Cardiac muscle cell (in vitro differentiated cells and primary cell): ENCODE measurements around the gene GHRH. TPM values are rescaled to one million over a fixed set of nuclear protein-coding genes. Genes with fewer than 3 reads are reported as not detected.

Experiments used
- DNase-seq, 2 donors: peaks; one replicate each; pipeline versions ENCODE4 v3.0.0 to v3.0.0-alpha.2; 2010 to 2017; ENCODE audit warnings: low read depth in 1 of 2, low spot score in 1 of 2
- H3K27ac ChIP-seq: fragments of 200-600 bp; sonication (generic); 2 replicates; pipeline ENCODE4 v1.5.1; 2016
- H3K27me3 ChIP-seq: fragments of 200-600 bp; sonication (generic); 2 replicates; pipeline ENCODE4 v1.6.0; 2016; ENCODE audit warnings: control low read depth
- H3K36me3 ChIP-seq: fragments of 200-600 bp; sonication (generic); 2 replicates; pipeline ENCODE4 v1.5.1; 2016; ENCODE audit warnings: control low read depth
- H3K4me1 ChIP-seq: fragments of 200-600 bp; sonication (generic); 2 replicates; pipeline ENCODE4 v1.8.1; 2017; ENCODE audit warnings: low read depth, mild to moderate bottlenecking, mixed run types
- H3K4me3 ChIP-seq: fragments of 200-600 bp; sonication (generic); 2 replicates; pipeline ENCODE4 v1.5.1; 2016; ENCODE audit warnings: mild to moderate bottlenecking
- H3K9me3 ChIP-seq: fragments of 200-600 bp; sonication (generic); 2 replicates; pipeline ENCODE4 v1.5.1; 2017; ENCODE audit warnings: low read depth, mild to moderate bottlenecking, control low read depth
- CTCF ChIP-seq: IDR thresholded peaks from 2 replicates; pipeline ENCODE4 v1.5.1; 2012; ENCODE audit warnings: low read depth, mild to moderate bottlenecking, low read length
- polyA plus RNA-seq: library from polyadenylated mRNA; unstranded; fragments of >200 nt; fragmentation: Nextera tagmentation; extraction: Ambion mirVana; gene quantifications from 2 replicates; pipeline ENCODE4 v1.2.1, GENCODE V29; 2016
- total RNA-seq: library from RNA; depleted of rRNA; stranded (reverse); fragments of >200 nt; gene quantifications from 2 replicates; pipeline ENCODE4 v1.2.3, GENCODE V29; 2016

GHRH gene
- total and polyA plus RNA-seq, 2 experiments from 2014 or later, result 0.34 to 1.1 TPM

GRCh38 chr20:37266940-37267666 is 5.5 kb upstream of the GHRH start:
- no peaks in the 10 kb centered on the region for H3K36me3 ChIP-seq
- H3K9me3 ChIP-seq, result no peaks in the 10 kb centered on the region
- H3K27me3 ChIP-seq, result no peaks in the 10 kb centered on the region
- H3K4me1 ChIP-seq, result peaks cover 6% of the 10 kb centered on the region
- DNase-seq, result no peak
- no peak overlapping the region for H3K27ac ChIP-seq
- TF ChIP-seq CTCF, result no peak
- H3K4me3 ChIP-seq, result no peak overlapping the region

- Histone ChIP-seq H3K27me3 (no peaks in the 10 kb centered on the region), H3K9me3 (no peaks in the 10 kb centered on the region), H3K27ac (no peak overlapping the region), H3K36me3 (no peaks in the 10 kb centered on the region), H3K4me3 (no peak overlapping the region), H3K4me1 (peaks cover 25% of the 10 kb centered on the region)
- no peak for DNase-seq
- TF ChIP-seq CTCF, result no peak
Measured at GRCh38 chr20:37265152-37265551, 3.5 kb upstream of the GHRH start.

GRCh38 chr20:37263686-37264085 is 2.1 kb upstream of the GHRH start:
- Histone ChIP-seq H3K4me3 (no peak overlapping the region), H3K4me1 (peaks cover 28% of the 10 kb centered on the region), H3K27me3 (no peaks in the 10 kb centered on the region), H3K36me3 (no peaks in the 10 kb centered on the region), H3K9me3 (no peaks in the 10 kb centered on the region), H3K27ac (no peak overlapping the region)
- no peak for DNase-seq
- TF ChIP-seq CTCF, result no peak

- H3K4me1 ChIP-seq, result peaks cover 28% of the 10 kb centered on the region
- no peak overlapping the region for H3K4me3 ChIP-seq
- peak overlapping the region; percentile 9 for H3K27ac ChIP-seq
- H3K36me3 ChIP-seq, result no peaks in the 10 kb centered on the region
- H3K27me3 ChIP-seq, result no peaks in the 10 kb centered on the region
- no peaks in the 10 kb centered on the region for H3K9me3 ChIP-seq
- DNase-seq, result no peak
- no peak for TF ChIP-seq CTCF
Measured at GRCh38 chr20:37262505-37262904, 891 bp upstream of the GHRH start.

- no peak overlapping the region for H3K4me3 ChIP-seq
- no peaks in the 10 kb centered on the region for H3K9me3 ChIP-seq
- no peak for DNase-seq
- no peak for TF ChIP-seq CTCF
- no peaks in the 10 kb centered on the region for H3K36me3 ChIP-seq
- no peaks in the 10 kb centered on the region for H3K27me3 ChIP-seq
- peaks cover 28% of the 10 kb centered on the region for H3K4me1 ChIP-seq
- H3K27ac ChIP-seq, result no peak overlapping the region
Measured at GRCh38 chr20:37260923-37261322, 691 bp downstream of the GHRH start.
